WTC11 (cell line): Measurements from ENCODE around the gene GATD1. TPM values are rescaled to one million over a fixed set of nuclear protein-coding genes. Genes with fewer than 3 reads are reported as not detected.

Experiments used
- ATAC-seq: fragments of 200-7000 bp; cut with Tn5 transposase; 2 replicates; pipeline ENCODE4 v1.10.0; 2021; ENCODE audit warnings: mild to moderate bottlenecking, moderate library complexity
- CTCF ChIA-PET: fragments of 300-600 bp; sonication (Branson Sonifier 250); formaldehyde crosslinking; loops from one replicate; lab custom pipeline; 2021; ENCODE audit warnings: antibody characterized with exemption; lab: Charles Lee
- POLR2A ChIA-PET: fragments of 350-600 bp; sonication (Branson Sonifier 250); formaldehyde crosslinking; loops from one replicate; lab custom pipeline; 2021; ENCODE audit warnings: antibody characterized with exemption; lab: Charles Lee
- DNase-seq: peaks from one replicate; pipeline ENCODE4 v3.0.0; 2021; ENCODE audit warnings: low spot score
- H3K27ac Mint-ChIP-seq: 2 replicates; pipeline ENCODE4 v1.8.0; 2021; ENCODE audit warnings: mixed read lengths
- H3K27me3 Mint-ChIP-seq: 2 replicates; pipeline ENCODE4 v1.8.0; 2021; ENCODE audit warnings: low read depth, mild to moderate bottlenecking, moderate library complexity, mixed read lengths
- H3K36me3 Mint-ChIP-seq: 2 replicates; pipeline ENCODE4 v1.8.0; 2021; ENCODE audit warnings: mixed read lengths
- H3K4me1 Mint-ChIP-seq: 2 replicates; pipeline ENCODE4 v1.8.0; 2022; ENCODE audit warnings: mixed read lengths
- H3K4me3 Mint-ChIP-seq: 2 replicates; pipeline ENCODE4 v1.8.0; 2021; ENCODE audit warnings: mild to moderate bottlenecking, moderate library complexity, mixed read lengths
- H3K9me3 Mint-ChIP-seq: 2 replicates; pipeline ENCODE4 v1.8.0; 2021; ENCODE audit warnings: mixed read lengths
- ATF1 ChIP-seq: sonication (generic); formaldehyde crosslinking; IDR thresholded peaks from 2 replicates; pipeline ENCODE4 v1.8.1; 2023; ENCODE audit warnings: mild to moderate bottlenecking, moderate library complexity, missing genetic modification reagents
- ESRRA ChIP-seq: sonication (generic); formaldehyde crosslinking; IDR thresholded peaks from 2 replicates; pipeline ENCODE4 v1.8.1; 2022; ENCODE audit warnings: mild to moderate bottlenecking, missing genetic modification reagents, borderline replicate concordance
- ETV6 ChIP-seq: sonication (generic); formaldehyde crosslinking; IDR thresholded peaks from 2 replicates; pipeline ENCODE4 v1.8.1; 2022; ENCODE audit warnings: mild to moderate bottlenecking, missing genetic modification reagents
- GTF2I ChIP-seq: fragments of 250-450 bp; sonication (Bioruptor Pico); conservative IDR thresholded peaks from 2 replicates; pipeline ENCODE4 v1.4.0; 2021; ENCODE audit warnings: mild to moderate bottlenecking
- KAT7 ChIP-seq: sonication (generic); formaldehyde crosslinking; IDR thresholded peaks from 2 replicates; pipeline ENCODE4 v1.8.1; 2023; ENCODE audit warnings: missing genetic modification reagents, mild to moderate bottlenecking, borderline replicate concordance
- NFE2L1 ChIP-seq: sonication (generic); formaldehyde crosslinking; IDR thresholded peaks from 2 replicates; pipeline ENCODE4 v1.8.1; 2023; ENCODE audit warnings: missing genetic modification reagents
- NR3C1 ChIP-seq: sonication (generic); formaldehyde crosslinking; conservative IDR thresholded peaks from 2 replicates; pipeline ENCODE4 v1.8.1; 2023; ENCODE audit warnings: low read depth, mild to moderate bottlenecking, missing genetic modification reagents
- PRRX2 ChIP-seq: fragments of 250-450 bp; sonication (Bioruptor Pico); IDR thresholded peaks from 2 replicates; pipeline ENCODE4 v1.8.0; 2021; ENCODE audit warnings: mild to moderate bottlenecking
- SP1 ChIP-seq: sonication (generic); formaldehyde crosslinking; conservative IDR thresholded peaks from 2 replicates; pipeline ENCODE4 v1.8.1; 2022; ENCODE audit warnings: missing genetic modification reagents
- ZNF138 ChIP-seq: sonication (generic); formaldehyde crosslinking; conservative IDR thresholded peaks from 2 replicates; pipeline ENCODE4 v1.8.1; 2022; ENCODE audit warnings: mild to moderate bottlenecking, moderate library complexity, missing genetic modification reagents
- ZNF263 ChIP-seq: sonication (generic); formaldehyde crosslinking; IDR thresholded peaks from 2 replicates; pipeline ENCODE4 v1.8.1; 2022; ENCODE audit warnings: low read depth, mild to moderate bottlenecking, moderate library complexity, missing genetic modification reagents
- total RNA-seq: library from RNA; stranded (reverse); gene quantifications from 3 replicates; pipeline ENCODE4 v1.2.3, GENCODE V29; 2021
- TF ChIP-seq, protein P1 (sequence below): fragments of 250-450 bp; sonication (Bioruptor Pico); IDR thresholded peaks from 2 replicates; pipeline ENCODE4 v1.9.0; 2021; ENCODE audit warnings: moderate library complexity, mild to moderate bottlenecking, inconsistent platforms, borderline replicate concordance
- TF ChIP-seq, protein P2 (sequence below): fragments of 250-450 bp; sonication (Bioruptor Pico); IDR thresholded peaks from 2 replicates; pipeline ENCODE4 v1.9.0; 2021; ENCODE audit warnings: mild to moderate bottlenecking
- TF ChIP-seq, protein P3 (sequence below): sonication (generic); formaldehyde crosslinking; conservative IDR thresholded peaks from 2 replicates; pipeline ENCODE4 v1.8.1; 2022; ENCODE audit warnings: mild to moderate bottlenecking, missing genetic modification reagents
- TF ChIP-seq, protein P4 (sequence below): fragments of 200-600 bp; IDR thresholded peaks from 2 replicates; pipeline ENCODE4 v1.8.0; 2022; ENCODE audit warnings: antibody characterized with exemption
- TF ChIP-seq, protein P5 (sequence below): sonication (generic); formaldehyde crosslinking; IDR thresholded peaks from 2 replicates; pipeline ENCODE4 v1.8.0; 2023; ENCODE audit warnings: missing genetic modification reagents, mild to moderate bottlenecking, borderline replicate concordance

The GATD1 gene
- total RNA-seq, 1 experiment from 2014 or later: 87.6 TPM

DNA sequence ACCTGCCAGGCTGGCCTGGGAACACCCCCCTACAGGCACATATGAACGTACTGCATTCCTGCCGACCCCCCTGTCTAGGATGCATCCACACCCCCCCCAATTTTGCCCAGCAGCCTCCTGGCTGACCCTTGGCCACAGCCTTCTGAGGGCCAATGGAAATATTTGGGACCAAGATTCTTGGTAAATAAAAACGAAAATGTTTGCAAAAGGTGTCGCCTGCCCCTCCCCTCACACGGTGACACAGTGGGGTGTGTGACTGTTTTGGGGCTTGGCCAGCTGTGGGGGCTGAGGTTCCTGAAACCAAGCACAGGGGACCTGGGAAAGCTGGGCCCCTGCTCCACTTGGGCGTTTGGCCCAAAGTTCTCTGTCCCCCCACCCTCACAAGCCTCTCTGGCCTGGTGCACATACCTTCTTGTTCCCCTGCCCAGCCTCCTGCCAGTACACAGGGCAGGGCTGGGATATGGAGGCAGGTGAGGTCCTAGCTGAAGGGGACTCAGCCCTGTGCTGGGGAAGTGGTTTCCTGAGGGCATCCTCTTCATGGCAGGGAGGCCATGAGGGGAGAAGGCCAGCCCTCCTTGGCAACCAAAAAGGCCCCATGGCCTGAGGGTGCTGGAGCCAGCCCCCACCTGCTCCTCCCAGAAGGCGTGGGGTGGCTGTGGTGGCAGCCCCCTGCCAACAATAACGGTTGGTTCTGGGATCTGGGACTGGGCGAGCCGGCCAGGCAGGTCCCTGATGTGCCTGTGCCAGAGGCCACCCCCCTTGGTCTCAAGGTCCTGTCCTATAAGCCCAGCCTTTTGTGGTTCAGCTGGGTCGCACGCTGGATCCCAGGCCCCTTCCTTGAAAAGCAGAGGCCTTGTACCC, 48.3 kb upstream of the GATD1 start:
- no peak for DNase-seq
- POLR2A ChIA-PET: interaction anchor here (1.2 to 1.4 kb wide), 2 partner anchors 21 to 37 kb away, joined by 3 read pairs; partner anchors contain the start of gene PIDD1
- TF ChIP-seq, protein P1, sequence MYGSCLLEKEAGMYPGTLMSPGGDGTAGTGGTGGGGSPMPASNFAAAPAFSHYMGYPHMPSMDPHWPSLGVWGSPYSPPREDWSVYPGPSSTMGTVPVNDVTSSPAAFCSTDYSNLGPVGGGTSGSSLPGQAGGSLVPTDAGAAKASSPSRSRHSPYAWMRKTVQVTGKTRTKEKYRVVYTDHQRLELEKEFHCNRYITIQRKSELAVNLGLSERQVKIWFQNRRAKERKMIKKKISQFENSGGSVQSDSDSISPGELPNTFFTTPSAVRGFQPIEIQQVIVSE: no peak
- no peak for TF ChIP-seq ATF1
- TF ChIP-seq NR3C1: no peak
- no peak for TF ChIP-seq NFE2L1 (CRISPR knock-in tag)
- TF ChIP-seq, all 79 proteins: peak for 0
- Mint-ChIP-seq H3K27me3 (peaks cover 15% of the 10 kb centered on the region), H3K27ac (no peak overlapping the region), H3K9me3 (no peaks in the 10 kb centered on the region), H3K36me3 (no peaks in the 10 kb centered on the region), H3K4me1 (peaks cover 28% of the 10 kb centered on the region), H3K4me3 (no peak overlapping the region)
- no peak for ATAC-seq
- CTCF ChIA-PET: interaction anchor here (1.0 kb wide), 2 partner anchors 23 to 50 kb away, joined by 3 read pairs; no protein-coding TSS in a partner anchor

DNA sequence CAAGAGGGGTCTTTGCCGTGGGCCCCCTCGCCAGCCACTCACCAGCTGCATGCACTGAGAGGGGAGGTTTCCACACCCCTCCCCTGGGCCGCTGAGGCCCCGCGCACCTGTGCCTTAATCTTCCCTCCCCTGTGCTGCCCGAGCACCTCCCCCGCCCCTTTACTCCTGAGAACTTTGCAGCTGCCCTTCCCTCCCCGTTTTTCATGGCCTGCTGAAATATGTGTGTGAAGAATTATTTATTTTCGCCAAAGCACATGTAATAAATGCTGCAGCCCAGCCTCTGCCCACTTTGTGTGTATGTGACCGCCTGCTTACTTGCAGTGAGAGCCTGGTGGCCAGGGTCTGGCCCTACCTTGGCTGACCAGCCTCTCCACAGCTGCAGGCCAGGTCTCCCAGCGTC, 47.7 kb upstream of the GATD1 start:
- ATAC-seq (no peak), DNase-seq (no peak)
- H3K4me3 Mint-ChIP-seq: no peak overlapping the region
- TF ChIP-seq, protein P1: no peak
- TF ChIP-seq ATF1 (no peak), ESRRA (CRISPR knock-in tag) (no peak), ETV6 (CRISPR knock-in tag) (no peak), ZNF263 (no peak), GTF2I (CRISPR knock-in tag) (no peak), KAT7 (CRISPR knock-in tag) (no peak), ZNF138 (CRISPR knock-in tag) (no peak), PRRX2 (no peak), SP1 (no peak)
- TF ChIP-seq, protein P2, sequence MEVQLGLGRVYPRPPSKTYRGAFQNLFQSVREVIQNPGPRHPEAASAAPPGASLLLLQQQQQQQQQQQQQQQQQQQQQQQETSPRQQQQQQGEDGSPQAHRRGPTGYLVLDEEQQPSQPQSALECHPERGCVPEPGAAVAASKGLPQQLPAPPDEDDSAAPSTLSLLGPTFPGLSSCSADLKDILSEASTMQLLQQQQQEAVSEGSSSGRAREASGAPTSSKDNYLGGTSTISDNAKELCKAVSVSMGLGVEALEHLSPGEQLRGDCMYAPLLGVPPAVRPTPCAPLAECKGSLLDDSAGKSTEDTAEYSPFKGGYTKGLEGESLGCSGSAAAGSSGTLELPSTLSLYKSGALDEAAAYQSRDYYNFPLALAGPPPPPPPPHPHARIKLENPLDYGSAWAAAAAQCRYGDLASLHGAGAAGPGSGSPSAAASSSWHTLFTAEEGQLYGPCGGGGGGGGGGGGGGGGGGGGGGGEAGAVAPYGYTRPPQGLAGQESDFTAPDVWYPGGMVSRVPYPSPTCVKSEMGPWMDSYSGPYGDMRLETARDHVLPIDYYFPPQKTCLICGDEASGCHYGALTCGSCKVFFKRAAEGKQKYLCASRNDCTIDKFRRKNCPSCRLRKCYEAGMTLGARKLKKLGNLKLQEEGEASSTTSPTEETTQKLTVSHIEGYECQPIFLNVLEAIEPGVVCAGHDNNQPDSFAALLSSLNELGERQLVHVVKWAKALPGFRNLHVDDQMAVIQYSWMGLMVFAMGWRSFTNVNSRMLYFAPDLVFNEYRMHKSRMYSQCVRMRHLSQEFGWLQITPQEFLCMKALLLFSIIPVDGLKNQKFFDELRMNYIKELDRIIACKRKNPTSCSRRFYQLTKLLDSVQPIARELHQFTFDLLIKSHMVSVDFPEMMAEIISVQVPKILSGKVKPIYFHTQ (CRISPR knock-in tag): no peak
- TF ChIP-seq, protein P3, sequence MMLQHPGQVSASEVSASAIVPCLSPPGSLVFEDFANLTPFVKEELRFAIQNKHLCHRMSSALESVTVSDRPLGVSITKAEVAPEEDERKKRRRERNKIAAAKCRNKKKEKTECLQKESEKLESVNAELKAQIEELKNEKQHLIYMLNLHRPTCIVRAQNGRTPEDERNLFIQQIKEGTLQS: no peak
- TF ChIP-seq, protein P4, sequence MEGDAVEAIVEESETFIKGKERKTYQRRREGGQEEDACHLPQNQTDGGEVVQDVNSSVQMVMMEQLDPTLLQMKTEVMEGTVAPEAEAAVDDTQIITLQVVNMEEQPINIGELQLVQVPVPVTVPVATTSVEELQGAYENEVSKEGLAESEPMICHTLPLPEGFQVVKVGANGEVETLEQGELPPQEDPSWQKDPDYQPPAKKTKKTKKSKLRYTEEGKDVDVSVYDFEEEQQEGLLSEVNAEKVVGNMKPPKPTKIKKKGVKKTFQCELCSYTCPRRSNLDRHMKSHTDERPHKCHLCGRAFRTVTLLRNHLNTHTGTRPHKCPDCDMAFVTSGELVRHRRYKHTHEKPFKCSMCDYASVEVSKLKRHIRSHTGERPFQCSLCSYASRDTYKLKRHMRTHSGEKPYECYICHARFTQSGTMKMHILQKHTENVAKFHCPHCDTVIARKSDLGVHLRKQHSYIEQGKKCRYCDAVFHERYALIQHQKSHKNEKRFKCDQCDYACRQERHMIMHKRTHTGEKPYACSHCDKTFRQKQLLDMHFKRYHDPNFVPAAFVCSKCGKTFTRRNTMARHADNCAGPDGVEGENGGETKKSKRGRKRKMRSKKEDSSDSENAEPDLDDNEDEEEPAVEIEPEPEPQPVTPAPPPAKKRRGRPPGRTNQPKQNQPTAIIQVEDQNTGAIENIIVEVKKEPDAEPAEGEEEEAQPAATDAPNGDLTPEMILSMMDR: no peak
- TF ChIP-seq, protein P5, sequence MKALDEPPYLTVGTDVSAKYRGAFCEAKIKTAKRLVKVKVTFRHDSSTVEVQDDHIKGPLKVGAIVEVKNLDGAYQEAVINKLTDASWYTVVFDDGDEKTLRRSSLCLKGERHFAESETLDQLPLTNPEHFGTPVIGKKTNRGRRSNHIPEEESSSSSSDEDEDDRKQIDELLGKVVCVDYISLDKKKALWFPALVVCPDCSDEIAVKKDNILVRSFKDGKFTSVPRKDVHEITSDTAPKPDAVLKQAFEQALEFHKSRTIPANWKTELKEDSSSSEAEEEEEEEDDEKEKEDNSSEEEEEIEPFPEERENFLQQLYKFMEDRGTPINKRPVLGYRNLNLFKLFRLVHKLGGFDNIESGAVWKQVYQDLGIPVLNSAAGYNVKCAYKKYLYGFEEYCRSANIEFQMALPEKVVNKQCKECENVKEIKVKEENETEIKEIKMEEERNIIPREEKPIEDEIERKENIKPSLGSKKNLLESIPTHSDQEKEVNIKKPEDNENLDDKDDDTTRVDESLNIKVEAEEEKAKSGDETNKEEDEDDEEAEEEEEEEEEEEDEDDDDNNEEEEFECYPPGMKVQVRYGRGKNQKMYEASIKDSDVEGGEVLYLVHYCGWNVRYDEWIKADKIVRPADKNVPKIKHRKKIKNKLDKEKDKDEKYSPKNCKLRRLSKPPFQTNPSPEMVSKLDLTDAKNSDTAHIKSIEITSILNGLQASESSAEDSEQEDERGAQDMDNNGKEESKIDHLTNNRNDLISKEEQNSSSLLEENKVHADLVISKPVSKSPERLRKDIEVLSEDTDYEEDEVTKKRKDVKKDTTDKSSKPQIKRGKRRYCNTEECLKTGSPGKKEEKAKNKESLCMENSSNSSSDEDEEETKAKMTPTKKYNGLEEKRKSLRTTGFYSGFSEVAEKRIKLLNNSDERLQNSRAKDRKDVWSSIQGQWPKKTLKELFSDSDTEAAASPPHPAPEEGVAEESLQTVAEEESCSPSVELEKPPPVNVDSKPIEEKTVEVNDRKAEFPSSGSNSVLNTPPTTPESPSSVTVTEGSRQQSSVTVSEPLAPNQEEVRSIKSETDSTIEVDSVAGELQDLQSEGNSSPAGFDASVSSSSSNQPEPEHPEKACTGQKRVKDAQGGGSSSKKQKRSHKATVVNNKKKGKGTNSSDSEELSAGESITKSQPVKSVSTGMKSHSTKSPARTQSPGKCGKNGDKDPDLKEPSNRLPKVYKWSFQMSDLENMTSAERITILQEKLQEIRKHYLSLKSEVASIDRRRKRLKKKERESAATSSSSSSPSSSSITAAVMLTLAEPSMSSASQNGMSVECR (CRISPR knock-in tag): no peak
- CTCF ChIA-PET: interaction anchor here (1.0 kb wide), 1 partner anchor 49 kb away, joined by 3 read pairs; no protein-coding TSS in a partner anchor
- POLR2A ChIA-PET: interaction anchor here (1.2 to 1.4 kb wide), 2 partner anchors 20 to 38 kb away, joined by 3 read pairs; partner anchors contain the start of gene PIDD1
- peaks cover 28% of the 10 kb centered on the region for H3K4me1 Mint-ChIP-seq
- H3K9me3 Mint-ChIP-seq: no peaks in the 10 kb centered on the region
- no peak overlapping the region for H3K27ac Mint-ChIP-seq
- H3K36me3 Mint-ChIP-seq: no peaks in the 10 kb centered on the region
- peaks cover 15% of the 10 kb centered on the region for H3K27me3 Mint-ChIP-seq
